HEK293 (cell line): ENCODE results near the gene PTP4A2.

Experiments
- CTCF ChIA-PET: fragments of 350-600 bp; formaldehyde crosslinking; extraction: SDS; loops from one replicate; lab custom pipeline; 2021; ENCODE audit warnings: antibody characterized with exemption; lab: Yijun Ruan, JAX
- POLR2A ChIA-PET: fragments of 300-600 bp; formaldehyde crosslinking; extraction: SDS; loops from one replicate; lab custom pipeline; 2020; ENCODE audit warnings: antibody characterized with exemption, inconsistent platforms; lab: Yijun Ruan, JAX
- H3K27ac ChIP-seq: fragments of 200-500 bp; sonication (Bioruptor generic); 2 replicates; pipeline ENCODE4 v1.5.1; 2014; ENCODE audit warnings: low read depth, low read length, control low read depth, inconsistent platforms; ENCODE audit errors: extremely low read depth
- H3K36me3 ChIP-seq, 2 experiments: fragments of 200-500 bp in 1 of 2; sonication (Bioruptor generic) in 1 of 2; 1 replicate in 1 of 2; 2 replicates in 1 of 2; pipeline ENCODE4 v1.5.1; 2014 to 2017; ENCODE audit warnings: inconsistent platforms in 2 of 2, low read length in 2 of 2; ENCODE audit not compliant: control insufficient read depth in 2 of 2, insufficient read depth in 1 of 2
- H3K4me1 ChIP-seq: fragments of 200-500 bp; sonication (Bioruptor generic); 2 replicates; pipeline ENCODE4 v1.5.1; 2014; ENCODE audit warnings: mild to moderate bottlenecking, low read length, inconsistent platforms; ENCODE audit not compliant: control insufficient read depth, insufficient read depth
- H3K4me3 ChIP-seq: 2 replicates; pipeline ENCODE4 v1.5.1; 2011; ENCODE audit warnings: low read depth, mild to moderate bottlenecking, control low read depth, low read length, moderate library complexity
- H3K9me3 ChIP-seq: fragments of 200-500 bp; sonication (Bioruptor generic); 2 replicates; pipeline ENCODE4 v1.5.1; 2014; ENCODE audit warnings: low read depth, low read length, inconsistent platforms; ENCODE audit not compliant: control insufficient read depth, insufficient read depth
- EGR2 ChIP-seq: fragments of 450-650 bp; formaldehyde crosslinking; IDR thresholded peaks from 2 replicates; pipeline ENCODE4 v1.5.1; 2016; ENCODE audit warnings: low read depth, missing biosample characterization, missing genetic modification characterization
- ZBTB17 ChIP-seq: fragments of 450-650 bp; formaldehyde crosslinking; IDR thresholded peaks from 2 replicates; pipeline ENCODE4 v1.5.1; 2016; ENCODE audit warnings: missing biosample characterization, missing genetic modification characterization
- ZNF202 ChIP-seq: fragments of 450-650 bp; formaldehyde crosslinking; IDR thresholded peaks from 2 replicates; pipeline ENCODE4 v1.5.1; 2016; ENCODE audit warnings: missing biosample characterization, missing genetic modification characterization, borderline replicate concordance
- ZNF223 ChIP-seq: fragments of 450-650 bp; formaldehyde crosslinking; IDR thresholded peaks from 2 replicates; pipeline ENCODE4 v1.5.1; 2016; ENCODE audit warnings: missing biosample characterization, missing genetic modification characterization
- ZNF302 ChIP-seq: fragments of 450-650 bp; formaldehyde crosslinking; IDR thresholded peaks from 2 replicates; pipeline ENCODE4 v1.5.1; 2016; ENCODE audit warnings: missing biosample characterization, missing genetic modification characterization, low read depth
- ZNF394 ChIP-seq: fragments of 450-650 bp; formaldehyde crosslinking; IDR thresholded peaks from 2 replicates; pipeline ENCODE4 v1.5.1; 2016; ENCODE audit warnings: missing biosample characterization, missing genetic modification characterization, mild to moderate bottlenecking, moderate library complexity, borderline replicate concordance
- ZNF404 ChIP-seq: fragments of 450-650 bp; formaldehyde crosslinking; IDR thresholded peaks from 2 replicates; pipeline ENCODE4 v1.5.1; 2017; ENCODE audit warnings: missing biosample characterization, missing genetic modification characterization
- ZNF416 ChIP-seq: fragments of 450-650 bp; formaldehyde crosslinking; IDR thresholded peaks from 2 replicates; pipeline ENCODE4 v1.5.1; 2016; ENCODE audit warnings: missing biosample characterization, missing genetic modification characterization
- ZNF514 ChIP-seq: fragments of 450-650 bp; formaldehyde crosslinking; IDR thresholded peaks from 2 replicates; pipeline ENCODE4 v1.5.1; 2016; ENCODE audit warnings: missing biosample characterization, missing genetic modification characterization
- ZNF521 ChIP-seq: fragments of 450-650 bp; formaldehyde crosslinking; IDR thresholded peaks from 2 replicates; pipeline ENCODE4 v1.5.1; 2017; ENCODE audit warnings: missing biosample characterization, mild to moderate bottlenecking, missing genetic modification characterization
- ZNF558 ChIP-seq: fragments of 450-650 bp; formaldehyde crosslinking; IDR thresholded peaks from 2 replicates; pipeline ENCODE4 v1.5.1; 2016; ENCODE audit warnings: missing biosample characterization, missing genetic modification characterization
- ZNF777 ChIP-seq: fragments of 450-650 bp; formaldehyde crosslinking; IDR thresholded peaks from 2 replicates; pipeline ENCODE4 v1.5.1; 2017; ENCODE audit warnings: missing biosample characterization, missing genetic modification characterization, borderline replicate concordance
- TF ChIP-seq, protein P1 (sequence below): fragments of 450-650 bp; formaldehyde crosslinking; IDR thresholded peaks from 2 replicates; pipeline ENCODE4 v1.5.1; 2017; ENCODE audit warnings: missing biosample characterization, missing genetic modification characterization
- TF ChIP-seq, protein P2 (sequence below): fragments of 450-650 bp; formaldehyde crosslinking; IDR thresholded peaks from 2 replicates; pipeline ENCODE4 v1.5.1; 2016; ENCODE audit warnings: missing biosample characterization, missing genetic modification characterization

Gene PTP4A2

DNA sequence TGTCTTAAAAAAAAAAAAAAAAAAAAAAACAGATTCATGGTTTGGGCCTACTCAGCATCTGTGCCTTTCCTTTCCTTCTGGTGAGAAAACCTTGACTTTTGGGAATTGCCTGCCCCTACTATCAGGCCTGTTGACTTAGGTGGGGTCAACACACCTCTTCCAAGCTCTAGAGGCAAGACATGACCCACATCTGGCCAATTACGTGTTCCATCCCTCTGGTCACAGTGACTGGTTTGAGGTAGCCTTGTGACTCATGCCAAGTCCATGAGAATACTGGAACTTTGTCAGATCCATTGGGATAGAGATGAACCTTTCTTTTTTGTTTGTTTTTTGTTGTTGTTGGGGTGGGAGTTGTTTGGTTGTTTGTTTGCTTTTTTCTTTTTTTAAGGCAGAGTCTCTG, 38.2 kb upstream of the PTP4A2 start:
- no peak overlapping the region for H3K4me3 ChIP-seq
- 0 out of 2 replicates have a peak, but pooled peaks have one; percentile 12 for TF ChIP-seq ZNF514
- no peak for TF ChIP-seq EGR2 (tag by site-specific recombination)
- TF ChIP-seq, all 188 proteins: peak for 1
- Histone ChIP-seq H3K9me3 (no peaks in the 10 kb centered on the region), H3K4me1 (no peaks in the 10 kb centered on the region), H3K36me3 (no peaks in the 10 kb centered on the region), H3K27ac (no peak overlapping the region)
- ChIA-PET CTCF (interaction anchor here (0.6 to 4.0 kb wide), 6 partner anchors 13 to 464 kb away, joined by 3 to 24 read pairs (median 3); no protein-coding TSS in a partner anchor), POLR2A (no interaction called here)

DNA sequence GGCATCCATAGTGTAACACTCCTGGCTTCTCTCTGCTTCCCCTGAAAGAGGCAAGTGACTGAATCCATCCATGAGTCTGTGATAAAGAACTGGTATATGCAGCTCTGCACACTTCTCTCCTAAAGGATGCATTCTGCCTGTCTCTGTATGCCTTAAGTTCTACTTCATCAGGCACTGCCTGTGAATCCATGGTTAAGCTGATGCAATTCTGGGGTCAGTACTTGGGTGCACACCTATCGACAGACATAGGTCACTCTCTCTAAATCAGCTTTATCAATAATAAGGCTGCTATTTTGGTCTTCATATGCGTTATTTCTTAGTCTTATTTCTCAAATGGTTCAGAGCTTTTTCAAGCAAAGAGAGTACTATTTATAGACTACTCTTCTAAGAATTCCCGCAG, 32.7 kb upstream of the PTP4A2 start:
- H3K36me3 ChIP-seq, result no peaks in the 10 kb centered on the region
- no peaks in the 10 kb centered on the region for H3K4me1 ChIP-seq
- TF ChIP-seq ZBTB17 (tag by site-specific recombination) (peak; percentile 84), ZNF777 (tag by site-specific recombination) (no peak)
- ChIA-PET POLR2A (interaction anchor here (1.6 kb wide), 1 partner anchor 27 kb away, joined by 3 read pairs; no protein-coding TSS in a partner anchor), CTCF (interaction anchor here (0.6 to 1.5 kb wide), 6 partner anchors 9 to 451 kb away, joined by 3 to 4 read pairs (median 3); no protein-coding TSS in a partner anchor)
- no peak overlapping the region for H3K4me3 ChIP-seq
- no peak overlapping the region for H3K27ac ChIP-seq
- H3K9me3 ChIP-seq, result no peaks in the 10 kb centered on the region

DNA sequence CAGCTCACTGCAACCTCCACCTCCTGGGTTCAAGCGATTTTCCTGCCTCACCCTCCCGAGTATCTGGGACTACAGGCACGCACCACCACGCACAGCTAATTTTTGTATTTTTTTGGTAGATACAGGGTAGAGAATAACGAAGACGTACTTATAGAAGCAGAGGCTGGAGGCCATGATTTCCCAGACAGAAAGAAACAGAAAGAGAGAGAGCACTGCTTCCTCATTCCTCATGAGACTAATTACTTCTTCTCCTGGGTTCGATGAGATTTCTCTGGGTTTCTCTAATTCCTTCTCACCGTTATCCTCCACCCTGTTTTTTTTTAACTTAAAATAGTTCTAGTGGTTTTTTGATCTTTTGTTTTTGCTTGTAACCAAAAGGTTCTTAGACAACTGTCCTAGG, 23.4 kb upstream of the PTP4A2 start:
- Histone ChIP-seq H3K9me3 (no peaks in the 10 kb centered on the region), H3K4me1 (peaks cover 3% of the 10 kb centered on the region; the same call in 1 of the 2 replicates), H3K4me3 (no peak overlapping the region), H3K27ac (no peak overlapping the region), H3K36me3 (no peaks in the 10 kb centered on the region)
- POLR2A ChIA-PET, result interaction anchor here (0.6 to 1.6 kb wide), 3 partner anchors 17 to 332 kb away, joined by 4 to 6 read pairs (median 5); partner anchors contain the start of gene TMEM39B
- TF ChIP-seq ZNF302 (tag by site-specific recombination) (no peak), ZNF416 (tag by site-specific recombination) (no peak), ZNF202 (tag by site-specific recombination) (no peak), ZNF521 (no peak), ZNF404 (tag by site-specific recombination) (no peak), ZNF223 (no peak), ZNF558 (no peak), ZNF394 (tag by site-specific recombination) (no peak)
- TF ChIP-seq, protein P1, sequence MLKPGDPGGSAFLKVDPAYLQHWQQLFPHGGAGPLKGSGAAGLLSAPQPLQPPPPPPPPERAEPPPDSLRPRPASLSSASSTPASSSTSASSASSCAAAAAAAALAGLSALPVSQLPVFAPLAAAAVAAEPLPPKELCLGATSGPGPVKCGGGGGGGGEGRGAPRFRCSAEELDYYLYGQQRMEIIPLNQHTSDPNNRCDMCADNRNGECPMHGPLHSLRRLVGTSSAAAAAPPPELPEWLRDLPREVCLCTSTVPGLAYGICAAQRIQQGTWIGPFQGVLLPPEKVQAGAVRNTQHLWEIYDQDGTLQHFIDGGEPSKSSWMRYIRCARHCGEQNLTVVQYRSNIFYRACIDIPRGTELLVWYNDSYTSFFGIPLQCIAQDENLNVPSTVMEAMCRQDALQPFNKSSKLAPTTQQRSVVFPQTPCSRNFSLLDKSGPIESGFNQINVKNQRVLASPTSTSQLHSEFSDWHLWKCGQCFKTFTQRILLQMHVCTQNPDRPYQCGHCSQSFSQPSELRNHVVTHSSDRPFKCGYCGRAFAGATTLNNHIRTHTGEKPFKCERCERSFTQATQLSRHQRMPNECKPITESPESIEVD, result no peak
- TF ChIP-seq, protein P2, sequence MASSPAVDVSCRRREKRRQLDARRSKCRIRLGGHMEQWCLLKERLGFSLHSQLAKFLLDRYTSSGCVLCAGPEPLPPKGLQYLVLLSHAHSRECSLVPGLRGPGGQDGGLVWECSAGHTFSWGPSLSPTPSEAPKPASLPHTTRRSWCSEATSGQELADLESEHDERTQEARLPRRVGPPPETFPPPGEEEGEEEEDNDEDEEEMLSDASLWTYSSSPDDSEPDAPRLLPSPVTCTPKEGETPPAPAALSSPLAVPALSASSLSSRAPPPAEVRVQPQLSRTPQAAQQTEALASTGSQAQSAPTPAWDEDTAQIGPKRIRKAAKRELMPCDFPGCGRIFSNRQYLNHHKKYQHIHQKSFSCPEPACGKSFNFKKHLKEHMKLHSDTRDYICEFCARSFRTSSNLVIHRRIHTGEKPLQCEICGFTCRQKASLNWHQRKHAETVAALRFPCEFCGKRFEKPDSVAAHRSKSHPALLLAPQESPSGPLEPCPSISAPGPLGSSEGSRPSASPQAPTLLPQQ (tag by site-specific recombination), result no peak
- CTCF ChIA-PET, result interaction anchor here (0.7 to 4.5 kb wide), 6 partner anchors 9 to 171 kb away, joined by 3 to 53 read pairs (median 4); partner anchors contain the start of genes PTP4A2 and SPOCD1
